ENCODE data around the gene PAPPA2. TPM values are rescaled to one million over a fixed set of nuclear protein-coding genes. Genes with fewer than 3 reads are reported as not detected.

PAPPA2 gene
- total RNA-seq, 1 experiment from 2014 or later, result 0.81 TPM

GRCh38 chr1:176577646-176578197 is 114.7 kb downstream of the PAPPA2 start:
- no peak overlapping the region for H3K4me3 Mint-ChIP-seq
- H3K36me3 Mint-ChIP-seq (ENCODE audit: insufficient read depth in 1 of 3, low read depth in 3 of 3), result no peaks in the 10 kb centered on the region; a peak in 1 of 7 replicates
- no peak overlapping the region for H2BK5ac ChIP-seq (ENCODE audit: insufficient read length, low read length)

More at GRCh38 chr1:176577646-176578197, 114.7 kb downstream of the PAPPA2 start:
- no peaks in the 10 kb centered on the region for H3K4me1 ChIP-seq (ENCODE audit: insufficient read depth, low read length)
- no peak overlapping the region for H2AFZ ChIP-seq (ENCODE audit: low read length)
- H3K18ac ChIP-seq (ENCODE audit: insufficient read length, low read depth, low read length), result no peak overlapping the region
- no CpG with 5 or more reads among the region's 4 CpGs for WGBS (ENCODE audit: extremely low coverage, insufficient read length, low lambda C conversion rate)
- H4K8ac ChIP-seq (replicated peaks; ENCODE audit: insufficient read length, low read depth, low read length), result no peak overlapping the region
- no peaks in the 10 kb centered on the region for H3K27me3 Mint-ChIP-seq (ENCODE audit: low read depth)
- H3K14ac ChIP-seq (ENCODE audit: insufficient read depth, low read length), result no peak overlapping the region
- no peak overlapping the region for H3K9ac ChIP-seq (ENCODE audit: extremely low read depth, insufficient read length, low read length)
- no peak overlapping the region for H2BK12ac ChIP-seq (ENCODE audit: insufficient read length, low read depth, low read length)
- no peak overlapping the region for H3K4ac ChIP-seq (ENCODE audit: low read depth, low read length)
- H3K79me1 ChIP-seq (ENCODE audit: insufficient read depth, low read depth, low read length, poor library complexity, severe bottlenecking), result no peaks in the 10 kb centered on the region
- H3K56ac ChIP-seq (ENCODE audit: insufficient read length, low read depth, low read length), result no peak overlapping the region
- H2BK120ac ChIP-seq (ENCODE audit: low read depth, low read length, poor library complexity, severe bottlenecking), result no peak overlapping the region
- no peaks in the 10 kb centered on the region for H3K23me2 ChIP-seq (ENCODE audit: insufficient read length, low read depth, low read length, poor library complexity, severe bottlenecking)
- no peak for DNase-seq
- no peaks in the 10 kb centered on the region for H3K79me2 ChIP-seq (ENCODE audit: insufficient read depth, low read length)
- no peak for TF ChIP-seq CTCF (conservative IDR thresholded peaks at IDR 0.05)
- no peak overlapping the region for H2BK20ac ChIP-seq (ENCODE audit: low read depth, low read length, poor library complexity, severe bottlenecking)
- no peak overlapping the region for H2BK15ac ChIP-seq (ENCODE audit: low read depth, low read length)
- H3K4me2 ChIP-seq (ENCODE audit: insufficient read depth, insufficient read length, low read length), result no peak overlapping the region
- no peak overlapping the region for H4K5ac ChIP-seq (ENCODE audit: insufficient read length, low read depth, low read length)
- H3K9me3 ChIP-seq (ENCODE audit: control insufficient read depth, low read depth, low read length), result no peaks in the 10 kb centered on the region
- H3T11ph ChIP-seq (ENCODE audit: low read length), result no peak overlapping the region
- H3K9me3 Mint-ChIP-seq, result 0 out of 5 replicates have a peak, but pooled peaks cover 0 to 1% of the 10 kb centered on the region in 2 experiments
- peaks cover 3% of the 10 kb centered on the region in 2 experiments; a peak in 1 of 4 replicates for H3K4me1 Mint-ChIP-seq
- H3K23ac ChIP-seq (ENCODE audit: insufficient read length, low read depth, low read length), result no peak overlapping the region
- no peaks in the 10 kb centered on the region for H4K20me1 ChIP-seq (ENCODE audit: control insufficient read depth, insufficient read depth, insufficient read length)
- no peak overlapping the region for H3K27ac ChIP-seq (ENCODE audit: insufficient read length, low read depth, low read length)
- H3K27ac Mint-ChIP-seq, result no peak overlapping the region
- no peak overlapping the region for H2AK5ac ChIP-seq (ENCODE audit: insufficient read length, low read length)
- H3K27me3 ChIP-seq (ENCODE audit: insufficient read depth, low read length), result no peaks in the 10 kb centered on the region
- no peak overlapping the region for H4K91ac ChIP-seq (ENCODE audit: insufficient read length, low read depth, low read length)
